Measurements from ENCODE around the gene ACSL1. TPM values are rescaled to one million over a fixed set of nuclear protein-coding genes. Genes with fewer than 3 reads are reported as not detected.

The ACSL1 gene
- total and polyA plus RNA-seq, 2 of the 8 experiments (the other 6 are each of a cell fraction or from before 2014, with no cell fraction given) = 2.3 to 8.7 TPM

- no peak overlapping the region for H3K9ac ChIP-seq (replicated peaks in 1 of 4; ENCODE audit: extremely low read depth in 1 of 4, low read depth in 3 of 4, low read length in 3 of 4)
- peaks cover 12% of the 10 kb centered on the region; the same call in 1 of the 2 replicates for H3K23me2 ChIP-seq (ENCODE audit: low read depth, low read length)
- no peaks in the 10 kb centered on the region; a peak in 1 of 8 replicates for H3K36me3 ChIP-seq (ENCODE audit: control insufficient read depth in 2 of 4, insufficient read depth in 4 of 4, low read length in 3 of 4)
- ChIA-PET CTCF (ENCODE audit: partially characterized antibody) (interaction anchor here (0.9 to 1.6 kb wide), 2 partner anchors 12 to 34 kb away, joined by 3 to 5 read pairs; no protein-coding TSS in a partner anchor), POLR2A (ENCODE audit: partially characterized antibody) (no interaction called here)
- peaks cover 16 to 38% (median 27%) of the 10 kb centered on the region in 4 experiments for H3K27me3 ChIP-seq (replicated peaks in 1 of 4; ENCODE audit: control insufficient read depth in 3 of 4, extremely low read depth in 1 of 4, insufficient read depth in 3 of 4, low read length in 3 of 4)
- no peak overlapping the region for H3K18ac ChIP-seq (ENCODE audit: extremely low read depth, low read length)
- H2BK120ac ChIP-seq (replicated peaks; ENCODE audit: low read depth, low read length) = no peak overlapping the region
- no peak overlapping the region for H3K27ac ChIP-seq (ENCODE audit: low read depth, low read length)
- TF ChIP-seq RFX5 (IDR thresholded peaks at IDR 0.05; ENCODE audit: borderline replicate concordance, low read depth, low read length) (no peak), FOSL1 (IDR thresholded peaks at IDR 0.05; ENCODE audit: insufficient read depth, low read depth, low read length) (no peak), CREB1 (IDR thresholded peaks at IDR 0.05) (no peak), KDM4A (IDR thresholded peaks at IDR 0.05; ENCODE audit: low read depth, low read length, severe bottlenecking) (no peak), MAFK (IDR thresholded peaks at IDR 0.05; ENCODE audit: low read depth, low read length) (no peak), BCL11A (IDR thresholded peaks at IDR 0.05; ENCODE audit: low read depth in 2 of 2, low read length in 2 of 2) (no peak), CBX8 (IDR thresholded peaks at IDR 0.05; ENCODE audit: borderline replicate concordance, low read depth, low read length) (no peak), MAX (IDR thresholded peaks at IDR 0.05) (no peak)
- H4K20me1 ChIP-seq (replicated peaks in 1 of 2; ENCODE audit: control insufficient read depth in 1 of 2, insufficient read depth in 2 of 2, low read length in 2 of 2) = peaks cover 0 to 2% of the 10 kb centered on the region in 2 experiments
- no peak overlapping the region for H3K23ac ChIP-seq (ENCODE audit: insufficient read length)
- no peak overlapping the region for H2BK20ac ChIP-seq (ENCODE audit: low read length)
- DNase-seq (ENCODE audit: low read depth in 1 of 2, low spot score in 2 of 2) (no peak), FAIRE-seq (no peak)
- H3K9me3 ChIP-seq (ENCODE audit: insufficient read depth in 2 of 2, low read depth in 1 of 2, low read length in 1 of 2) = no peaks in the 10 kb centered on the region
- no peak overlapping the region for H4K91ac ChIP-seq (replicated peaks; ENCODE audit: insufficient read length, low read length)
- no peak overlapping the region for H3K4me2 ChIP-seq (ENCODE audit: insufficient read depth in 1 of 2, low read depth in 2 of 2, low read length in 2 of 2)
- H3K4me3 ChIP-seq (ENCODE audit: extremely low read depth in 1 of 4, insufficient read depth in 2 of 4, low read depth in 3 of 4, low read length in 4 of 4) = no peak overlapping the region
- H2BK15ac ChIP-seq (ENCODE audit: low read length) = no peak overlapping the region
- H3K56ac ChIP-seq (replicated peaks; ENCODE audit: insufficient read length, low read depth, low read length) = no peak overlapping the region
- no peak overlapping the region for H4K8ac ChIP-seq (ENCODE audit: extremely low read depth, insufficient read depth, low read length)
- H2BK5ac ChIP-seq (ENCODE audit: low read depth, low read length) = no peak overlapping the region
- H3K14ac ChIP-seq (ENCODE audit: insufficient read length) = no peak overlapping the region
- no peak overlapping the region for H2AFZ ChIP-seq (ENCODE audit: low read length)
- H2AK5ac ChIP-seq (ENCODE audit: low read depth, low read length) = no peak overlapping the region
- no peaks in the 10 kb centered on the region for H3K79me1 ChIP-seq (ENCODE audit: low read depth, low read length)
- H4K5ac ChIP-seq (ENCODE audit: insufficient read length, low read depth, low read length) = no peak overlapping the region
- H3K79me2 ChIP-seq (ENCODE audit: control insufficient read depth in 1 of 2, insufficient read depth in 2 of 2, low read length in 2 of 2) = no peaks in the 10 kb centered on the region
- no peak overlapping the region for H3K4ac ChIP-seq (replicated peaks; ENCODE audit: insufficient read length, low read depth, low read length)
- peaks cover 0 to 2% (median 0%) of the 10 kb centered on the region in 4 experiments; a peak in 4 of 7 replicates for H3K4me1 ChIP-seq (replicated peaks in 1 of 4; ENCODE audit: control insufficient read depth in 3 of 4, insufficient read depth in 4 of 4, low read length in 3 of 4)
- 90% methylated on average over 9 of the region's 9 CpGs; no CpG with 5 or more reads in 1 of the 2 experiments for WGBS, 2 experiments (ENCODE audit: extremely low coverage in 1 of 2, insufficient coverage in 1 of 2, insufficient read length in 1 of 2, insufficient replicate concordance in 2 of 2, low coverage in 1 of 2, low lambda C conversion rate in 2 of 2, missing lambda C conversion rate in 1 of 2)
- no peak overlapping the region for H2BK12ac ChIP-seq (ENCODE audit: low read depth, low read length)
Measured at GRCh38 chr4:184822356-184822755, 3.4 kb downstream of the ACSL1 start.

Measured in H1 (cell line).